ENCODE measurements around the gene MLLT3. TPM values are rescaled to one million over a fixed set of nuclear protein-coding genes. Genes with fewer than 3 reads are reported as not detected.

MLLT3 gene
- total and polyA plus RNA-seq, 7 experiments from 2014 or later: 40.9 to 85.3 (median 64.8) TPM

DNA sequence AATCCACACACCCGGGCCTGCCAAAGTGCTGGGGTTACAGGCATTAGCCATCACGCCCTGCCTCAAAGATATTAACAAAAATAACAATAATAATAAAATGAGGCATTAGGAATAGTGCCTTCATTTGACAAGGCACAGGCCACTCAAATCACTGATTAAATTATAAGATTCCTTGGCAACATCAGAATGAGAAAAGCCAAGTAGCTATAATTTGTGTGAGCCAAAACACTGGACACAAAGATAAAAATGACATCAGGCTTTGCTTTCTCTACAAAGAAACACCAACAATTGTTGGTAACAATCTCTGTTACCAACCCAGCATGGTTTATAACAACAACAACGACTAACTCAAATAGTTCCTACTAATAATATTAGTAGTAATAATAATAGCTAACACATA is 73.2 kb downstream of the MLLT3 start:
- intact Hi-C loops (cut with micrococcal nuclease): loop anchor here in 1 of 2 donors (2.0 kb wide), 1 partner anchor 14 kb away; no protein-coding TSS in a partner anchor
- H3K27ac ChIP-seq (ENCODE audit: low read depth, low read length): no peak overlapping the region
- H3K36me3 ChIP-seq (ENCODE audit: control insufficient read depth in 2 of 3, insufficient read depth in 3 of 3, low read length in 3 of 3): no peaks in the 10 kb centered on the region
- peaks cover 48 to 81% (median 72%) of the 10 kb centered on the region in 7 donors for H3K4me1 Mint-ChIP-seq
- no peaks in the 10 kb centered on the region for H3K27me3 ChIP-seq (ENCODE audit: control insufficient read depth in 2 of 2, insufficient read depth in 2 of 2, low read length in 2 of 2)
- H3K36me3 Mint-ChIP-seq: peaks cover 10 to 25% (median 21%) of the 10 kb centered on the region in 5 donors
- no peak overlapping the region for H3K4me3 ChIP-seq (ENCODE audit: low read length)
- H3K9me3 ChIP-seq (ENCODE audit: control insufficient read depth in 2 of 3, low read length in 3 of 3): no peaks in the 10 kb centered on the region
- POLR2A ChIA-PET: interaction anchor here (0.8 kb wide), 2 partner anchors 57 to 71 kb away, joined by 3 read pairs; no protein-coding TSS in a partner anchor
- CTCF ChIA-PET: no interaction called here
- H3K9me3 Mint-ChIP-seq: no peaks in the 10 kb centered on the region
- peaks cover 12 to 16% of the 10 kb centered on the region in 2 donors for H3K4me1 ChIP-seq (ENCODE audit: control insufficient read depth in 2 of 2, insufficient read depth in 2 of 2, low read length in 2 of 2)
- no peak overlapping the region for H3K4me3 Mint-ChIP-seq
- DNase-seq (no peak), ATAC-seq (no peak)
- H3K27me3 Mint-ChIP-seq: no peaks in the 10 kb centered on the region
- no peak overlapping the region for H3K27ac Mint-ChIP-seq

DNA sequence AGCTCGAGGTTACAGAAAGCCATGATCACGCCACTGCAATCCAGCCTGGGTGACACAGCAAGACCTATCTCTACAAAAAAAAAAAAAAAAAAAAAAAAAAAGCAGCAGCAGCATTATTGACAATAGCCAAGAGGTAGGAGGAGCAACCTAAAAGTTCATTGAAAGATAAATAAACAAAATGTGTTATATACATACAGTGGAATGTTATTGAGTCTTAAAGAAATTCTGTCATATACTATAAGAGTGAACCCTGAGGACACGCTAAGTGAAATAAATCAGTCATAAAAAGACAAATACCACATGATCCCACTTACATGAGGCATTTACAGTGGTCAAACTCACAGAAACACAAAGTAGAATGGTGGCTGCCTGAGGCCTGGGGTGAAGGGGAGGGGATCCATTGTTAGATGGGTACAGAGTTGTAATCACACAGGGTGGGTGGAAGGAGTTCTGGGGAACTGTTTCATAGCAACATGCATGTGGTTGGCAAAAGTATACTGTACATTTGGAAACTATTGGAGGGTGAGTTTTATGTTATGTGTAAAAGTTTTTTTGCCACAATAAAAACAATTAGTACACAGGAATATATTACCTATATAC is 77.2 kb downstream of the MLLT3 start:
- no peak for DNase-seq
- ChIA-PET CTCF (no interaction called here), POLR2A (no interaction called here)
- Histone ChIP-seq H3K27ac (ENCODE audit: low read depth, low read length) (no peak overlapping the region), H3K4me1 (ENCODE audit: control insufficient read depth in 2 of 2, insufficient read depth in 2 of 2, low read length in 2 of 2) (peaks cover 0 to 7% of the 10 kb centered on the region in 2 donors), H3K9me3 (ENCODE audit: control insufficient read depth in 2 of 3, low read length in 3 of 3) (peaks cover 0 to 12% (median 0%) of the 10 kb centered on the region in 3 experiments), H3K27me3 (ENCODE audit: control insufficient read depth in 2 of 2, insufficient read depth in 2 of 2, low read length in 2 of 2) (no peaks in the 10 kb centered on the region), H3K4me3 (ENCODE audit: low read length) (no peak overlapping the region), H3K36me3 (ENCODE audit: control insufficient read depth in 2 of 3, insufficient read depth in 3 of 3, low read length in 3 of 3) (peaks cover 0 to 7% (median 0%) of the 10 kb centered on the region in 3 experiments)
- Mint-ChIP-seq H3K4me1 (peaks cover 28 to 77% (median 61%) of the 10 kb centered on the region in 7 donors), H3K27ac (peak overlapping the region in 1 of 9 donors; percentile 49), H3K36me3 (peaks cover 24 to 54% (median 44%) of the 10 kb centered on the region in 5 donors), H3K9me3 (peaks cover 6 to 31% (median 16%) of the 10 kb centered on the region in 11 donors), H3K27me3 (no peaks in the 10 kb centered on the region), H3K4me3 (peak overlapping the region in 1 of 10 donors; percentile 4)
- no peak for ATAC-seq
- intact Hi-C loops (cut with micrococcal nuclease): no loop called here

DNA sequence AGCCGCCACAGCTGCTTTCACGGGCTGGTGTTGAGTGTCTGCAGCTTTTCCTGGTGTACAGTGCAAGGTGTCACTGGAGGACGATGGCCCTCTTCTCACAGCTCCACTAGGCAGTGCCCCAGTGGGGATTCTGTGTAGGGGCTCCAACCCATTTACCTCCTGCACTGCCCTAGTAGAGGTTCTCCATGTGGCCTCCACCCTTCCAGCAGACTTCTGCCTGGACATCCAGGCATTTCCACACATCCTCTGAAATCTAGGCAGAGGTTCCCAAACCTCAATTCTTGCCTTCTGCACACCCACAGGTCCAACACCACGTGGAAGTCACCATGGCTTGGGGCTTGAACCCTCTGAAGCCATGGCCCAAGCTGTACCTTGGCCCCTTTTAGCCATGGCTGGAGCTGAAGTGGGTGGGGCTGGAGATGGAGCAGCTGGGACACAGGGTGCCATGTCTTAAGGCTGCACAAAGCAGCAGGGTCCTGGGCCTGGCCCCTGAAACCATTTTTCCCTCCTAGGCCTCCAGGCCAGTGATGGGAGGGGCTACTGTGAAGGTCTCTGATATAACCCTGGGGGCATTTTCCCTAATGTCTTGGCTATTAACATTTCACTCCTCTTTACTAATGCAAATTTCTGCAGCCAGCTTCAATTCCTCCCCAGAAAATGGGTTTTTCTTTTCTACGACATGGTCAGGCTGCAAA is 82.0 kb downstream of the MLLT3 start:
- H3K36me3 ChIP-seq (ENCODE audit: control insufficient read depth in 2 of 3, insufficient read depth in 3 of 3, low read length in 3 of 3): peaks cover 0 to 14% (median 0%) of the 10 kb centered on the region in 3 experiments
- no peak for DNase-seq
- Mint-ChIP-seq H3K4me1 (peaks cover 31 to 92% (median 79%) of the 10 kb centered on the region in 7 donors), H3K36me3 (peaks cover 23 to 58% (median 48%) of the 10 kb centered on the region in 5 donors), H3K9me3 (peaks cover 6 to 42% (median 20%) of the 10 kb centered on the region in 11 donors), H3K4me3 (peak overlapping the region in 4 of 10 donors; percentile 32 to 53 (median 42)), H3K27me3 (no peaks in the 10 kb centered on the region), H3K27ac (peak overlapping the region in 1 of 9 donors; percentile 62)
- H3K9me3 ChIP-seq (ENCODE audit: control insufficient read depth in 2 of 3, low read length in 3 of 3): peaks cover 0 to 20% (median 0%) of the 10 kb centered on the region in 3 experiments
- no peak overlapping the region for H3K27ac ChIP-seq (ENCODE audit: low read depth, low read length)
- H3K27me3 ChIP-seq (ENCODE audit: control insufficient read depth in 2 of 2, insufficient read depth in 2 of 2, low read length in 2 of 2): no peaks in the 10 kb centered on the region
- peaks cover 0 to 17% of the 10 kb centered on the region in 2 donors for H3K4me1 ChIP-seq (ENCODE audit: control insufficient read depth in 2 of 2, insufficient read depth in 2 of 2, low read length in 2 of 2)
- ChIA-PET CTCF (interaction anchor here (0.6 kb wide), 1 partner anchor 343 kb away, joined by 3 read pairs; no protein-coding TSS in a partner anchor), POLR2A (no interaction called here)
- H3K4me3 ChIP-seq (ENCODE audit: low read length): no peak overlapping the region
- intact Hi-C loops (cut with micrococcal nuclease): loop anchor here in 1 of 2 donors (5.0 kb wide), 1 partner anchor 33 kb away; no protein-coding TSS in a partner anchor
- no peak for ATAC-seq

DNA sequence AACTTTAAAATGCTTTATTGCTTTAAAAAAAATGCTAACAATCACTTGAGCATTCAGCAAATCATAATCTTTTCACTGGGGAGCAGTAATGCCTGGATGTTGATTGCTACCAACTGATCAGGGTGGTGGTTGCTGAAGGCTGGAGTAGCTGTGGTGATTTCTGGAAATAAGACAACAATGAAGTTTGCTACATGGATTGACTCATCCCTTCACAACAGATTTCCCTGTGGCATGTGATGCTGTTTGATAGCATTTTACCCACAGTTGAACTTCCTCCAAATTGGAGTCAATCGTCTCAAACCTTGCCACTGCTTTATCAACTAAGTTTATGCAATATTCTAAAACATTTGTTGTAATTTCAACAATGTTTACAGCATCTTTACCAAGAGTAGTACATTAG is 83.3 kb downstream of the MLLT3 start:
- no peak overlapping the region for H3K27ac ChIP-seq (ENCODE audit: low read depth, low read length)
- peaks cover 0 to 20% (median 0%) of the 10 kb centered on the region in 3 experiments for H3K9me3 ChIP-seq (ENCODE audit: control insufficient read depth in 2 of 3, low read length in 3 of 3)
- Mint-ChIP-seq H3K27ac (peak overlapping the region in 3 of 9 donors; percentile 17 to 72 (median 23)), H3K27me3 (no peaks in the 10 kb centered on the region), H3K36me3 (peaks cover 20 to 54% (median 45%) of the 10 kb centered on the region in 5 donors), H3K9me3 (peaks cover 6 to 42% (median 20%) of the 10 kb centered on the region in 11 donors), H3K4me3 (peak overlapping the region in 5 of 10 donors; percentile 9 to 57 (median 53)), H3K4me1 (peaks cover 27 to 88% (median 75%) of the 10 kb centered on the region in 7 donors)
- intact Hi-C loops (cut with micrococcal nuclease): no loop called here
- ChIA-PET POLR2A (no interaction called here), CTCF (no interaction called here)
- H3K4me3 ChIP-seq (ENCODE audit: low read length): no peak overlapping the region
- peaks cover 0 to 17% of the 10 kb centered on the region in 2 donors for H3K4me1 ChIP-seq (ENCODE audit: control insufficient read depth in 2 of 2, insufficient read depth in 2 of 2, low read length in 2 of 2)
- peaks cover 0 to 14% (median 0%) of the 10 kb centered on the region in 3 experiments for H3K36me3 ChIP-seq (ENCODE audit: control insufficient read depth in 2 of 3, insufficient read depth in 3 of 3, low read length in 3 of 3)
- ATAC-seq: no peak
- DNase-seq: no peak
- no peaks in the 10 kb centered on the region for H3K27me3 ChIP-seq (ENCODE audit: control insufficient read depth in 2 of 2, insufficient read depth in 2 of 2, low read length in 2 of 2)

DNA sequence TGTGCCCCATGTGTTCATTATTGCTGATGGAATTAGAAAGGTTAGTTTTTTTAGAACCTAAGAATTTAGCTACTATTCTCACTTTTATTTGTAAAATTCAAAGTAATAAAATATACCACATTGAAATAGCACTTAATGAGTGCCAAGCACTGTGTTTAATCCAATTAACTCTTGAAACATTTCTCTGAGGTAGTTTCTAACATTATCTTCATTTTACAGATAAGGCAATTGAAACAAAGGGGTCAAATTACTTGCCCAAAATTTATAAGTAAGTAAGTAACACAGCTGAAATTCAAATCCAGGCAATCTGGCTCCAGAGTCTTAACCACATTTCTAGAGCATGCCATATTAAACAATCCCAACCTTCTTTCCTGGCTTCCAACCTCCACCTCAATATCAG is 84.2 kb downstream of the MLLT3 start:
- H3K4me3 Mint-ChIP-seq: peak overlapping the region in 1 of 10 donors; percentile 18
- peaks cover 6 to 38% (median 20%) of the 10 kb centered on the region in 11 donors for H3K9me3 Mint-ChIP-seq
- DNase-seq (no peak), ATAC-seq (no peak)
- Histone ChIP-seq H3K4me1 (ENCODE audit: control insufficient read depth in 2 of 2, insufficient read depth in 2 of 2, low read length in 2 of 2) (peaks cover 0 to 10% of the 10 kb centered on the region in 2 donors), H3K4me3 (ENCODE audit: low read length) (no peak overlapping the region), H3K27ac (ENCODE audit: low read depth, low read length) (no peak overlapping the region), H3K36me3 (ENCODE audit: control insufficient read depth in 2 of 3, insufficient read depth in 3 of 3, low read length in 3 of 3) (peaks cover 0 to 14% (median 0%) of the 10 kb centered on the region in 3 experiments), H3K27me3 (ENCODE audit: control insufficient read depth in 2 of 2, insufficient read depth in 2 of 2, low read length in 2 of 2) (no peaks in the 10 kb centered on the region), H3K9me3 (ENCODE audit: control insufficient read depth in 2 of 3, low read length in 3 of 3) (peaks cover 0 to 20% (median 0%) of the 10 kb centered on the region in 3 experiments)
- intact Hi-C loops (cut with micrococcal nuclease): no loop called here
- no peaks in the 10 kb centered on the region for H3K27me3 Mint-ChIP-seq
- peak overlapping the region in 1 of 9 donors; percentile 19 for H3K27ac Mint-ChIP-seq
- H3K36me3 Mint-ChIP-seq: peaks cover 18 to 58% (median 43%) of the 10 kb centered on the region in 5 donors
- POLR2A ChIA-PET: interaction anchor here (0.8 kb wide), 1 partner anchor 9 kb away, joined by 3 read pairs; no protein-coding TSS in a partner anchor
- CTCF ChIA-PET: interaction anchor here (0.5 kb wide), 1 partner anchor 22 kb away, joined by 3 read pairs; no protein-coding TSS in a partner anchor
- peaks cover 23 to 87% (median 74%) of the 10 kb centered on the region in 7 donors for H3K4me1 Mint-ChIP-seq

DNA sequence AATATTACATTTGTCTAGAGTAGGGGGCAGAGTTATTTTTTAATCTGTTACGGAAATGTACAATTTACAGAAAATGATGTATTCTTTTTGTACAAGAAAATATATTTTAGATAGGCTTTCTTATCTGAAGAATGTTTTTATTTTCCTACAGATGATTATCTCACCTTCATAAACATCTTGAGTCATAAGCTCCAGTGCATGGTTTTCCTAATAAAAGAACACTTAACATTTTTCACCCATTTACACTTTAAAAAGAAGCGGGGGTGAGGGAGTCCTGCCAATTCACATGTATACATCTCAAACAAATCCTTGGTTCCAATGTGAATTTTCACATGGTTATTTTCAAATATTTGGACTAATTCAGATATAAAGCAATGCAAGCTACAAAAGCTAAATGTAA is 85.0 kb downstream of the MLLT3 start:
- Mint-ChIP-seq H3K9me3 (peaks cover 6 to 30% (median 20%) of the 10 kb centered on the region in 11 donors), H3K4me1 (peaks cover 22 to 86% (median 75%) of the 10 kb centered on the region in 7 donors), H3K27me3 (no peaks in the 10 kb centered on the region), H3K36me3 (peaks cover 18 to 53% (median 36%) of the 10 kb centered on the region in 5 donors), H3K27ac (peak overlapping the region in 1 of 9 donors; percentile 45), H3K4me3 (peak overlapping the region in 1 of 10 donors; percentile 14)
- ChIA-PET CTCF (interaction anchor here (0.5 to 1.5 kb wide), 3 partner anchors 9 to 21 kb away, joined by 3 to 6 read pairs (median 4); no protein-coding TSS in a partner anchor), POLR2A (interaction anchor here (0.8 kb wide), 1 partner anchor 9 kb away, joined by 3 read pairs; no protein-coding TSS in a partner anchor)
- Histone ChIP-seq H3K9me3 (ENCODE audit: control insufficient read depth in 2 of 3, low read length in 3 of 3) (peaks cover 0 to 20% (median 0%) of the 10 kb centered on the region in 3 experiments), H3K4me3 (ENCODE audit: low read length) (no peak overlapping the region), H3K36me3 (ENCODE audit: control insufficient read depth in 2 of 3, insufficient read depth in 3 of 3, low read length in 3 of 3) (peaks cover 0 to 14% (median 0%) of the 10 kb centered on the region in 3 experiments), H3K4me1 (ENCODE audit: control insufficient read depth in 2 of 2, insufficient read depth in 2 of 2, low read length in 2 of 2) (peaks cover 0 to 9% of the 10 kb centered on the region in 2 donors), H3K27me3 (ENCODE audit: control insufficient read depth in 2 of 2, insufficient read depth in 2 of 2, low read length in 2 of 2) (no peaks in the 10 kb centered on the region), H3K27ac (ENCODE audit: low read depth, low read length) (no peak overlapping the region)
- DNase-seq (no peak), ATAC-seq (no peak)
- intact Hi-C loops (cut with micrococcal nuclease): no loop called here
